NCI-H1105 treated with DMSO at 0.1 percent for 48 hours (cell line): Measurements from ENCODE around the gene PLEKHM1.

Experiments
- DNase-seq: peaks from one replicate; lab custom pipeline; 2025; lab: John Stamatoyannopoulos, UW

Gene PLEKHM1

GRCh38 chr17:45427181-45427835 is 63.2 kb downstream of the PLEKHM1 start:
- DNase-seq, result no peak

GRCh38 chr17:45426561-45426960 is 64.0 kb downstream of the PLEKHM1 start:
- no peak for DNase-seq

GRCh38 chr17:45425984-45426413 is 64.5 kb downstream of the PLEKHM1 start:
- no peak for DNase-seq

- peak; percentile 71 for DNase-seq
These were observed 65.2 kb downstream of the PLEKHM1 start for GRCh38 chr17:45425125-45425983.

- no peak for DNase-seq
These were observed 65.8 kb downstream of the PLEKHM1 start for GRCh38 chr17:45424769-45425124.

GRCh38 chr17:45423975-45424335 is 66.6 kb downstream of the PLEKHM1 start:
- no peak for DNase-seq

GRCh38 chr17:45423304-45423974 is 67.1 kb downstream of the PLEKHM1 start:
- DNase-seq, result no peak

- no peak for DNase-seq
These were observed 75.3 kb downstream of the PLEKHM1 start for GRCh38 chr17:45414990-45415881.

GRCh38 chr17:45413498-45413923 is 77.0 kb downstream of the PLEKHM1 start:
- no peak for DNase-seq

GRCh38 chr17:45411348-45412105 is 79.0 kb downstream of the PLEKHM1 start:
- no peak for DNase-seq

GRCh38 chr17:45410144-45411091 is 80.1 kb downstream of the PLEKHM1 start:
- no peak for DNase-seq

- DNase-seq, result no peak
These were observed 80.9 kb downstream of the PLEKHM1 start for GRCh38 chr17:45409659-45410076.

- no peak for DNase-seq
These were observed 81.7 kb downstream of the PLEKHM1 start for GRCh38 chr17:45408611-45409421.

- no peak for DNase-seq
These were observed 84.4 kb downstream of the PLEKHM1 start for GRCh38 chr17:45406107-45406506.

- no peak for DNase-seq
These were observed 85.1 kb downstream of the PLEKHM1 start for GRCh38 chr17:45405250-45406086.

- DNase-seq, result no peak
These were observed 85.7 kb downstream of the PLEKHM1 start for GRCh38 chr17:45404870-45405249.

GRCh38 chr17:45403906-45404490 is 86.5 kb downstream of the PLEKHM1 start:
- no peak for DNase-seq

- DNase-seq, result no peak
These were observed 87.6 kb downstream of the PLEKHM1 start for GRCh38 chr17:45402916-45403315.
